RKO (cell line): Measurements from ENCODE around the gene UGP2.
"Not testable (repeated sequence)": the region's sequence is repeated elsewhere in the genome, so short reads cannot be mapped to it uniquely, and the experiment has no call there.

Source experiments
- DNase-seq: peaks from one replicate; pipeline ENCODE4 v3.0.0-alpha.2; 2016; ENCODE audit warnings: low spot score

The UGP2 gene

DNA sequence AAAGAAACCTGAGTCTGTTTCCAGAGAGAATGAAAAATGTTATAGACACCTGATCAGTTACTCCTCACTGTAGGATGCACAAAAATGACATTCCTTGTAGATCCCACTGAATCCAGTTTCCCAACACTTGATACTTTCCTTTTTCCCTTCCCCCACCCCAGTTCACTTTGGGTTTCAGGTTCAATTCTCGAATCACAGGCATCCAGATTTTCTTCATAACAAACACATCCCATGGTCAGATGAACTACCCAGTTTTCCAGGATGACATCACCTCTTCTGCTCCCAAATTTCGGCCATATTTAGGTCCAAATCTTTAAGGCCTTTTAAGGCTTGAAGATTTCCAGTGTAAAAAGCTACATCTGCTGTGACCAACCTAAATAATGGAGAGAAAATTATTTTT lies 51.5 kb downstream of the UGP2 start:
- DNase-seq, result no peak

DNA sequence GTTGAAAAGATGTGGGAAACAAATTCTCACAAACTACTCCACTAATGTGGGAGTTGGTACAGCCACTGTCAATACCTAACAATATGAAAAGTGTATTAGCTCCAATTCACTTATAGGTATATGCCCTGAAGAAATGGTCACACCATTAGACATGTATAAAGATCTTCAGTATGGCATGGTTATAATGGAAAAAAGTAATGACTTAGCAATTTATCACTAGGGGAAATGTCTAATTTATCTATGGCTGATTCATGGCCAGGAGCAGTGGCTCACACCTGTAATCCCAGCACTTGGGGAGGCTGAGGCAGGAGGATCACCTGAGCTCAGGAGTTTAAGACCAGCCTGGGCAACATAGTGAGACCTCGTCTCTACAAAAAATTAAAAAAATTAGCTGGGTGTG lies 52.5 kb downstream of the UGP2 start:
- DNase-seq, result no peak

DNA sequence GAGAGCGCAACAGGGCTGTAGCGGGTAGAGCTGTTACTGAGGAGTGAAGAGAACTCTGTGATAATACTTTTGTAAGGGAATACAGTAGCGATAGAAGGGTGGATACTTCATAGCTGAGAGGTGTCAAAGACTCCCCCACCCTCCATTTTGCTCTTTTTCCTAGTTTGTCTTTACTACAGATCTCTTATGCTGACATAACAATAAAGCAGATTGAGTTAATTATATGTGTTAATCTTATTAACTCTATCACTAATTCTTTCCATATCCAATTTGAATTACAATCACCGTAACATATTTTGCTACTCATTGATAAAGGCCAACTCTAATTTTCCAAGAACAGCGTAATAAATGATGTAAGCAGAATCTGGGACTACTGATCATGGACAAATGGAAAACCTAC lies 57.1 kb downstream of the UGP2 start:
- no peak for DNase-seq

DNA sequence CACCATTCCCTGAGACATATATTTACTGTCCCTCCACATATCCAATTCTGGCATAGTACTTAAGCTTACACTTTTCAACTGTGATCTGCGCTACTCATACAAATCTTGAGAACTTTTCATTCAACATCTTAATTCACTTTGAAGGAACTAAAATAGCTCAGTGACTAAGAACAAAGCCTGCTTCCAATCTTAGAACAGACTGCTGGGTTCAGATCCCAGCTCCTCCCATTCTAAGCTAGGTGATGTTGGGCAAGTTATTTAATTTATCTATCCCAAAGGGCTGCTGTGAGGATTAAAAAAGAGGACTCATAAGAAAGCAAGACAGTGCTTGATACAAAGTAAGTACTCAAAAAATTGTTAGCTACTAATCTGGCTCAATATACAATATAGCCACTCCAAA lies 57.9 kb downstream of the UGP2 start:
- DNase-seq, result no peak

DNA sequence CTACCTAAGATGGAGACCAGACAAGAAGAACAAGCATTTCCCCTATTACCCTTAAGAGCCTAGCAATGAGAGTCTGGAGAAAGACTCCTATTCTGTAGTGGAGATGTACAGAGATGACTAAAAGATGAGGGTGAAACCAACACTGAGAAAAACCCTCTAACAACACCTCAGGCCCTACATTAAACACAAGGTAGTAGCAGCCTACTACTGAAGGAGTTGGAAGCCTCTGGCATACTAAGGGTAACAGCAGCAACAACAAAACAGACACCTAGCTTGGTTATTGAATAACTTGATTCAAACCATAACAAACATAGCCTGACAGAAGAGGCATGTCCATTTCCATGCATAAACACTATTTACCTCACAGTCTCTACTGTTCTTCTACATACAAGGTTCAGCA lies 60.5 kb downstream of the UGP2 start:
- no peak for DNase-seq

DNA sequence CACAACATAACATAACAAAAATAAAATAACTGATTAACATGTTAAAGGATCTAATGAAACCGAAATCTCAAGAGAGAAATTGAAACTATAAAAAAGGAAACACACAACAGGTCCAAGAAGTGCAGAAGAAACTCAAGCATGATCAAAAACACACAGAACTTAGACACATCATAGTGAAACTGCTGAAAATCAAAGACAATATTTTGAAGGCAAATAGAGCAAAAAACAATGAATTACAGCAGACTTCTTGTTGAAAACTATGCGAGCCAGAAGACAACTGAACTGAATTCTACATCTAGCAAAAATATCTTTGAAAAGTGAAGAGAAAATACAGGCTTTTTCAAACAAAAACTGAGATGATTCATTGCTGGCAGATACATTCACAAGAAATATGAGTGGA lies 61.3 kb downstream of the UGP2 start:
- no peak for DNase-seq

DNA sequence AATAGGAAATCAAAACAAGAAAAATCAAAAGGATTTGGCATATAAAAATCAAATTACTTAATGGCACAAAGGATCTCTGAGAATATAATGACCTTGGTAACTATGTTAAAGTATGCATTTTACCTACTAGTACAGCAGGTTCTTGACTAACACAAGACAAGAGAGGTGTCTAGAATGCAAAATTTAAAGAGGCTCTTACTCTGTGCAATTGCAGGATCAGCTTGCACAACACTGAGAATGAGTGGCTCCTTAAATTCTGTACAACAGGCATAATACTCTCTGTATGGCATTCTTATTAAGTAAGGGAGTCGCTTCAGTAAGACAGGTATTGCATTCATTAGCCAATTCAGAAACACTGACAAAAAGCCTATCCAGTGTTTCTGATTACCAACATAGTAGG lies 72.6 kb downstream of the UGP2 start:
- DNase-seq, result no peak

DNA sequence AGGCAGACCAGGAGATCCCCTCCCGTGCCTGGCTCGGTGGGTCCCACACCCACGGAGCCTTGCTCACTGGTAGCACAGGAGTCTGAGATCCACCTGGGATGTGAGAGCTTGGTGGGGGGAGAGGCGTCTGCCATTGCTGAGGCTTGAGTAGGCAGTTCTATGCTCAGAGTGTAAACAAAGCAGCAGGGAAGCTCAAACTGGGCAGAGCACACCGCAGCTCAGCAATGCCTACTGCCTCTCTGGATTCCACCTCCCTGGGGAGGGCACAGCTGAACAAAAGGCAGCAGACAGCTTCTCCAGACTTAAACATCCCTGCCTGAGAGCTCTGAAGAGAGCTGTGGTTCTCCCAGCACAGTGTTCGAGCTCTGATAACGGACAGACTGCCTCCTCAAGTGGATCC lies 85.1 kb downstream of the UGP2 start:
- DNase-seq, result no peak

DNA sequence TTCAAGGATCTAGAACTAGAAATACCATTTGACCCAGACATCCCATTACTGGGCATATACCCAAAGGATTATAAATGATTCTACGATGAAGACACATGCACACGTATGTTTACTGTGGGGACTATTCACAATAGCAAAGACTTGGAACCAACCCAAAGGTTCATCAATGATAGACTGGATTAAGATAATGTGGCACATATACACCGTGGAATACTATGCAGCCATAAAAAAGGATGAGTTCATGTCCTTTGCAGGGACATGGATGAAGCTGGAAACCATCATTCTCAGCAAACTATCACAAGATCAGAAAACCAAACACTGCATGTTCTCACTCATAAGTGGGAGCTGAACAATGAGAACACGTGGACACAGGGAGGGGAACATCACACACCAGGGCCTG lies 90.4 kb downstream of the UGP2 start:
- not testable (repeated sequence) for DNase-seq
